ENCODE measurements around the gene ROS1.

Gene ROS1

GRCh38 chr6:117329926-117330325, 95.8 kb downstream of the ROS1 start:
- TF ChIP-seq SIN3A (IDR thresholded peaks at IDR 0.05; ENCODE audit: borderline replicate concordance, insufficient read depth, low read length) (no peak), FOXP2 (optimal IDR thresholded peaks at IDR 0.05; ENCODE audit: borderline replicate concordance, extremely low read depth, extremely low read length, insufficient read depth) (no peak), TAF1 (IDR thresholded peaks at IDR 0.05; ENCODE audit: borderline replicate concordance, insufficient read depth, low read length) (no peak)

GRCh38 chr6:117328500-117328899, 97.2 kb downstream of the ROS1 start:
- no peak for TF ChIP-seq FOXP2 (optimal IDR thresholded peaks at IDR 0.05; ENCODE audit: borderline replicate concordance, extremely low read depth, extremely low read length, insufficient read depth)
- TF ChIP-seq POLR2AphosphoS5 (IDR thresholded peaks at IDR 0.05; ENCODE audit: low read depth, low read length) = no peak
- TF ChIP-seq REST (IDR thresholded peaks at IDR 0.05; ENCODE audit: insufficient read depth in 1 of 2, low read depth in 2 of 2, low read length in 2 of 2) = no peak
- no peak for TF ChIP-seq SIN3A (IDR thresholded peaks at IDR 0.05; ENCODE audit: borderline replicate concordance, insufficient read depth, low read length)
- TF ChIP-seq TAF1 (IDR thresholded peaks at IDR 0.05; ENCODE audit: borderline replicate concordance, insufficient read depth, low read length) = no peak

GRCh38 chr6:117328005-117328389, 97.7 kb downstream of the ROS1 start:
- TF ChIP-seq REST (IDR thresholded peaks at IDR 0.05; ENCODE audit: insufficient read depth in 1 of 2, low read depth in 2 of 2, low read length in 2 of 2) (no peak), TAF1 (IDR thresholded peaks at IDR 0.05; ENCODE audit: borderline replicate concordance, insufficient read depth, low read length) (no peak), FOXP2 (optimal IDR thresholded peaks at IDR 0.05; ENCODE audit: borderline replicate concordance, extremely low read depth, extremely low read length, insufficient read depth) (no peak), SIN3A (IDR thresholded peaks at IDR 0.05; ENCODE audit: borderline replicate concordance, insufficient read depth, low read length) (no peak), POLR2AphosphoS5 (IDR thresholded peaks at IDR 0.05; ENCODE audit: low read depth, low read length) (no peak)

GRCh38 chr6:117327149-117328004, 98.4 kb downstream of the ROS1 start:
- TF ChIP-seq TAF1 (IDR thresholded peaks at IDR 0.05; ENCODE audit: borderline replicate concordance, insufficient read depth, low read length) (no peak), REST (IDR thresholded peaks at IDR 0.05; ENCODE audit: insufficient read depth in 1 of 2, low read depth in 2 of 2, low read length in 2 of 2) (no peak), POLR2AphosphoS5 (IDR thresholded peaks at IDR 0.05; ENCODE audit: low read depth, low read length) (no peak), SIN3A (IDR thresholded peaks at IDR 0.05; ENCODE audit: borderline replicate concordance, insufficient read depth, low read length) (no peak), FOXP2 (optimal IDR thresholded peaks at IDR 0.05; ENCODE audit: borderline replicate concordance, extremely low read depth, extremely low read length, insufficient read depth) (no peak)

GRCh38 chr6:117326396-117326795, 99.3 kb downstream of the ROS1 start:
- TF ChIP-seq REST (IDR thresholded peaks at IDR 0.05; ENCODE audit: insufficient read depth in 1 of 2, low read depth in 2 of 2, low read length in 2 of 2) (no peak), SIN3A (IDR thresholded peaks at IDR 0.05; ENCODE audit: borderline replicate concordance, insufficient read depth, low read length) (no peak), TAF1 (IDR thresholded peaks at IDR 0.05; ENCODE audit: borderline replicate concordance, insufficient read depth, low read length) (no peak), POLR2AphosphoS5 (IDR thresholded peaks at IDR 0.05; ENCODE audit: low read depth, low read length) (no peak), FOXP2 (optimal IDR thresholded peaks at IDR 0.05; ENCODE audit: borderline replicate concordance, extremely low read depth, extremely low read length, insufficient read depth) (no peak)

Measured in PFSK-1 (cell line).